Activated T-cell treated with anti-CD3 and anti-CD28 coated beads for 24 hours (primary cell): ENCODE measurements around the gene GNB1L.
"Not testable (repeated sequence)": the region's sequence is repeated elsewhere in the genome, so short reads cannot be mapped to it uniquely, and the experiment has no call there.

Experiments
- DNase-seq: peaks from one replicate; pipeline ENCODE4 v3.0.0-alpha.2; 2020; ENCODE audit warnings: low read depth

The GNB1L gene

GRCh38 chr22:19795617-19796008 is 59.1 kb downstream of the GNB1L start:
- no peak for DNase-seq

DNA sequence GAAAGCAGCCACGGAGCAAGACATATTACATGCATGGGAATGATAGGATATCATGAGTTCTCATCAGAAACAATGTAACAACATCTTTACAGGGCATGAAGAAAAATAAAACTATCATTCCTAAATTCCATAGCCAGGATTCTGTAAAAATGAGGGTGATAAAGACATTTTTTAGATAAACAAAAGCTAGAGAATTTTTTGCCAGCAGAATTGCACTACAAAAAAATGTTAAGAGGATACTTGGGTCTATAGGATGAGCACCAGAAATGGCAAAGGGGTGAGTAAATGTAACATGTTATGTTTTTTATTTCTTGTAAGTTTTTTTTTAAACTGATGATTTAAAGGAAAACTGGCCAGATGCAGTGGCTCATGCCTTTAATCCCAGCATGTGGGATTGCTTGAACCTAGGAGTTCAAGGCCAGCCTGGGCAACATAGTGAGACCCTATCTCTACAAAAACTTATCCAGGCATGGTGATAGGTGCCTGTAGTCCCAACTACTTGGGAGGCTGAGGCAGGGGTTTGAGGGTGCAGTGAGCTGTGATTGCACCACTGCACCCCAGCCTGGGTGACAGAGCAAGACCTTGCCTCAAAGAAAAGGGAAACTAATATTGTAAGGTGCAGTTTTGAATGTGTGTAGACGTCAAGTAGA is 60.9 kb downstream of the GNB1L start:
- no peak for DNase-seq

DNA sequence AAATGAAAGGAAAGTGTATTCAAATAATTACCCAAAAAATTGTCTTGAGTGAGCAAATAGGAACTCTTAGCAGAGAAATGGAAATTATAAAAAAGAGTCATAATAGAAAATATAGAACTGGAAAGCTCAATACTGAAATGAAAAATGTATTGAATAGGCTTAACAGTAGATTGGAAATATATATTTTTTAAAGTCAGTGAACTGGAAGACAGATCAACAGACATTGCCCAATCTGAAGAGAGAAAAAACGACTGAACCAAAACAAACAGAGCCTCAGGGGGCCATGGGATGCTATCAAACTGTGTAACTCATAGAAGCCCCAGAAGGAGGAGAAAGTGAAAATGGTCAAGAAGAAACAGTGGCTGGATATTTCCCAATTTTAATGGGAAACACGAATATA is 61.5 kb downstream of the GNB1L start:
- no peak for DNase-seq

GRCh38 chr22:19792383-19792896 is 62.2 kb downstream of the GNB1L start:
- DNase-seq = not testable (repeated sequence)

- no peak for DNase-seq
These were observed 62.8 kb downstream of the GNB1L start for GRCh38 chr22:19791894-19792293.

GRCh38 chr22:19791243-19791642 is 63.4 kb downstream of the GNB1L start:
- no peak for DNase-seq

- DNase-seq = no peak
These were observed 64.8 kb downstream of the GNB1L start for GRCh38 chr22:19789828-19790227.

- no peak for DNase-seq
These were observed 65.3 kb downstream of the GNB1L start for GRCh38 chr22:19789406-19789805.

DNA sequence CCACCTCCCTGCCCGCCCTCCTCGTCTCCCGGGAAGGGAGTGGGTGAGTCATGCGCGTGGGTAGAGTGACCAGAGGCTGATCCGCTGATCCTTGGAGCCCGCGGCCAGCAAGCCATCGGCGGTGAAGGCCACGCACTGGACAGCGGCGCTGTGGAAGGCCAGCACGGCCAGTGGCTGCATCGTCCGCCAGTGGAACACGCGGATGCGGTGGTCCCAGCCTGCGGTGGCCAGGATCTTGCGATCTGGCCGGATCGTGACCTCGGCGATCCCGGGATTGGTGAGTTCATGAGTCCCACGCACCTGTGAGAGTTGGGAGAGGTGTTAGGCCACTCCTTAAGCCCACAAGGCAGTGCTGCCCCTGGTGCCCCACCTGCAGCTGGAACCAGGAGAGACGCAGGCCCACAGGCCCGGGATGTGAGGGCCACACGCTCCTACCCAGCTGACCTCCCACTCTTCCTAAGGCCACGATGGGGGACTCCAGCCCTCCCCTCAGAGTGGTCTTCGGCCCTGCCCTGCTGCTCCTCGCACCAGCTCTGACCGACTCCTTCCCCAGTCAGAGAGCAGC is 65.9 kb downstream of the GNB1L start:
- no peak for DNase-seq

DNA sequence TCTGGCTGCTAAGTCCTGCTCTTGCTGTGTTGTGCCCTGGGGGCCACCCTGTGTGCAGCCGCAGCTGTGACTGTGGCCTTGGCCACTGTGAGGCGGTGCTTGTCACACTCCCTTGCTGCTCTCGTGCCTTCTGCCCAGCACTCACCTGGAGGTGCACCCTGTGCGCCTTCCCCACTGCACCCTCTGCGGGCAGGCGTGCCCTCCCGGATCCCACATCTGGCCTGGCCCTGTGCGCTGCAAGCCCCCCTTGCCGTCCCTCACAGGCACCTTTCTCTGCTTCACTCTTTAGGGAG is 66.9 kb downstream of the GNB1L start:
- no peak for DNase-seq

DNA sequence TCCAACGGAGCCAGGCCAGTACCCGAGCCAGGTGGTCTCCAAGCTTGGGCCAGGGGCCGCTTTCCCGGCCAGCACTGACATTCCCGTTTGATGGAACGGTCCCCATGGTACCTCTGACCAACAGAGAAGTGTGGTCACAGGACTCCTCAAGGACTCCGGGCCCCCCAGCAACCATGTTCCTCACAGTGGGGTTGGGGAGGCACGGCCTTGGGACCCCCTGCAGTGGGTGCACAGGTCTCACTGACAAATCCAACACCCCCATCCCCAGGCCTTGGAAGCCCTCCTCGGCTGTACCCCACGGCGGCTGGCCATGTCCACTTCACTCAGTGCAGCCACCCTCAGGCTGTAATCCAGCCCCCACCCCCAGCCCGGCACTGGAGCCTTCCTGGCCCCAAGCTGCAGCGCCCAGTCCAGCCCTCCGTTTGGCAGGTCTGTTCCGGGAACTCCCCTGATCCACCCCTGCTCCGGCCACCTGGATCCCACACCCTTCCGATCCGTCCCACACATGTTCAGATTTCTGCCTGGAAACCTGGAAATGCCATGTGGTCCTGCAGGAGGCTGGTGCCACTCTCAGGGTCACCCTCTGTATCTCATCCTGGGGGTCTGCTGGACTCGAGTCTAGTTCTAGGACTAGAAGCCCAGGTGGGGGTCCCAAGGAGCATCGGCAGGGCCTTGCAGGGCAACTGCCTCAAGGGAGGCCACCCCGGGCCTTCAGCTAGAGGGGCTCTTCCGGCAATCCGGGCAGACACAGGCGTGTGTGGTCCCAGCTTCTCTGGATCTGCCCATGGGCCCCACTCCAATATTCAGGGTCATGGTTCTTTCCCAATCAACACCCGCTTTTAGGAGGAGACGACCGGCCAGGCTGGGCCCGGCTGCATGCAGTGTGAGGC is 67.5 kb downstream of the GNB1L start:
- DNase-seq = no peak

DNA sequence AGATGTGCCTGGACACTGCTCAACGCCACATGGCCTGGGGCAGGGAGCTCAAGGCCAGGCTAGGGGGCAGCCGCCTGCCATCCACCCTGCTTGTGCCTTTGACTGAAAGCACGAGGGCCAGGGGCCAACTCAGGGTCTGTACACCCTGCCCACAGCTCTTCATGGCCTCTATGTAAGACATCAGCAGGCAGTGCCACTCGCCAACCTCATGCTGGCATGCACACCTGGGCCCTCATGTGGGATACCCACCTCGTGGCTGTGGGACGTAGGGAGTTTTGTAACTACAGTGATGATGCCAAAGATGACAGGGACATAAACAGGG is 68.4 kb downstream of the GNB1L start:
- DNase-seq = no peak

GRCh38 chr22:19785461-19786263 is 69.0 kb downstream of the GNB1L start:
- DNase-seq = no peak

GRCh38 chr22:19784384-19785175 is 70.1 kb downstream of the GNB1L start:
- no peak for DNase-seq

- no peak for DNase-seq
These were observed 70.9 kb downstream of the GNB1L start for GRCh38 chr22:19783586-19784383.

GRCh38 chr22:19782533-19782932 is 72.1 kb downstream of the GNB1L start:
- no peak for DNase-seq

- DNase-seq = no peak
These were observed 74.9 kb downstream of the GNB1L start for GRCh38 chr22:19779685-19780268.

- no peak for DNase-seq
These were observed 75.7 kb downstream of the GNB1L start for GRCh38 chr22:19779011-19779421.

- DNase-seq = not testable (repeated sequence)
These were observed 77.5 kb downstream of the GNB1L start for GRCh38 chr22:19777192-19777591.

DNA sequence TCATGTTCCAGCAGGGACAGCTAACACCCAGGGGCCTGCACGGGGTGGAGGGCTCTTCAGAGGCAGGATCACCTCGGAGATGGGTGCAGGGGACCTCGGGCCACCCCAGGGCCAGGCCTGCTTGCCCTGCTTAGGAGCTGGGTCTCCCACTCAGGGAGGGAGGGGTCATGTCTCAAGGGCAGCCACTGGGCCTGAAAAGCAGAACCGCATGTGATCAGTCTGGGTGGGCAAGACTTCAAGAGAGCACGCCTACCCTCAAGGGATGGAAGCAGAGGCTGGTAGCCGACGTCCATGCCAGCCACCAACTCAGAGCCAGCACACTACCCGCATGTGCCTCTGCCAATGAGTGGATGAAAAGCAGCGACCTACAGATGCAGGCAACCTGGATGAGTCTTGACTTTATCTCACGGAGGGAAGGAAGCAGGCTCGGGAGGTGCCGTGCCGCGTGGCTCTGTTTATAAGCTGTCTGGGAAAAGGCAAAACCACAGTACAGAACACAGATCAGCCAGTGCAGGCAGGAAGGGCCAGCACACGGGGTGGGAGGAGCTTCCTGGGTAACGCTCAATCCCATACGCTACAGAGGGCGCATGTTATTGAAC is 78.1 kb downstream of the GNB1L start:
- no peak for DNase-seq
